Measurements from ENCODE around the gene TGFA.

DNA sequence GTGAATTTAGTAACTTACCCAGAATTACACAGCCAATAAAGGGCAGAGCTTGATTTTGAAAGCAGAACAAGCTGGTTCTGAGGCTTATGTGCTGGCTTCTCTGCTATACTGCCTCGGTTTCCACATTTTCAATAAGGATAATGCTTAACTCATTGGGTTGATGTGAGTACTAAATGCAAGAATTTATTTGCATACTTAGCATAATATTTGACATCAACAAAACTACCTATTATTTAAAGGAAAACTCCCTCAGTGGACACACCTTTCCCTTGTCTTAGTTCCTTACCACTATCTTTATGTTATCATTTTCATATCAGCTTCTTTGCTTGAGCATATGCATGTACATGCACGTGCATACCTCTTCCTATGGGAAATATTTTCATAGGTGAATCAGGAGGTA is 3.0 kb upstream of the TGFA start:
- TF ChIP-seq, protein P1, sequence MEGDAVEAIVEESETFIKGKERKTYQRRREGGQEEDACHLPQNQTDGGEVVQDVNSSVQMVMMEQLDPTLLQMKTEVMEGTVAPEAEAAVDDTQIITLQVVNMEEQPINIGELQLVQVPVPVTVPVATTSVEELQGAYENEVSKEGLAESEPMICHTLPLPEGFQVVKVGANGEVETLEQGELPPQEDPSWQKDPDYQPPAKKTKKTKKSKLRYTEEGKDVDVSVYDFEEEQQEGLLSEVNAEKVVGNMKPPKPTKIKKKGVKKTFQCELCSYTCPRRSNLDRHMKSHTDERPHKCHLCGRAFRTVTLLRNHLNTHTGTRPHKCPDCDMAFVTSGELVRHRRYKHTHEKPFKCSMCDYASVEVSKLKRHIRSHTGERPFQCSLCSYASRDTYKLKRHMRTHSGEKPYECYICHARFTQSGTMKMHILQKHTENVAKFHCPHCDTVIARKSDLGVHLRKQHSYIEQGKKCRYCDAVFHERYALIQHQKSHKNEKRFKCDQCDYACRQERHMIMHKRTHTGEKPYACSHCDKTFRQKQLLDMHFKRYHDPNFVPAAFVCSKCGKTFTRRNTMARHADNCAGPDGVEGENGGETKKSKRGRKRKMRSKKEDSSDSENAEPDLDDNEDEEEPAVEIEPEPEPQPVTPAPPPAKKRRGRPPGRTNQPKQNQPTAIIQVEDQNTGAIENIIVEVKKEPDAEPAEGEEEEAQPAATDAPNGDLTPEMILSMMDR (IDR thresholded peaks at IDR 0.05): no peak
- TF ChIP-seq ZFX (IDR thresholded peaks at IDR 0.05; ENCODE audit: borderline replicate concordance): no peak
